Hepatocyte (in vitro differentiated cells): ENCODE measurements around the gene G6PC2.
"Not testable (repeated sequence)": the region's sequence is repeated elsewhere in the genome, so short reads cannot be mapped to it uniquely, and the experiment has no call there.

ENCODE experiments used
- EZH2 ChIP-seq: fragments of 200-600 bp; sonication (generic); IDR thresholded peaks from 2 replicates; pipeline ENCODE4 v1.6.1; 2016; ENCODE audit warnings: antibody characterized with exemption, mild to moderate bottlenecking, borderline replicate concordance
- EZH2phosphoT487 ChIP-seq: fragments of 200-600 bp; sonication (generic); IDR thresholded peaks from one replicate; pipeline ENCODE4 v1.6.1; 2018; ENCODE audit warnings: antibody characterized with exemption, mild to moderate bottlenecking, low read depth, moderate library complexity; ENCODE audit not compliant: unreplicated experiment, severe bottlenecking
- TF ChIP-seq, protein P1 (sequence below): fragments of 200-600 bp; sonication (generic); IDR thresholded peaks from 2 replicates; pipeline ENCODE4 v1.5.1; 2016; ENCODE audit warnings: antibody characterized with exemption, mild to moderate bottlenecking; ENCODE audit not compliant: poor library complexity

DNA sequence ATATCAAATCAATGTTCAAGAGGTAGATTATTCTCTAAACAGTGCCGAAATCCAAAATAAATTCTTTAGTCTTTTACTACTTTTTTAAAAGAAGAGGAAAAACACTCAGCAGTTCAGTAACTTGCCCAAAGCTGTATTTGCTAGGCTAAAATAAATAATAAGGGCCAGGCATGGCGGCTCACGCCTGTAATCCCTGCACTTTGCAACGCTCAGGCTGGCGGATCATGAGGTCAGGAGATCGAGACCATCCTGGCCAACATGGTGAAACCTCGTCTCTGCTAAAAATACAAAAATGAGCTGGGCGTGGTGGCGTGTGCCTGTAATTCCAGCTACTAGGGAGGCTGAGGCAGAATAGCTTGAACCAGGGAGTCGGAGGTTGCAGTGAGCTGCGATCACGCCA, 18.9 kb upstream of the G6PC2 start:
- TF ChIP-seq, protein P1, sequence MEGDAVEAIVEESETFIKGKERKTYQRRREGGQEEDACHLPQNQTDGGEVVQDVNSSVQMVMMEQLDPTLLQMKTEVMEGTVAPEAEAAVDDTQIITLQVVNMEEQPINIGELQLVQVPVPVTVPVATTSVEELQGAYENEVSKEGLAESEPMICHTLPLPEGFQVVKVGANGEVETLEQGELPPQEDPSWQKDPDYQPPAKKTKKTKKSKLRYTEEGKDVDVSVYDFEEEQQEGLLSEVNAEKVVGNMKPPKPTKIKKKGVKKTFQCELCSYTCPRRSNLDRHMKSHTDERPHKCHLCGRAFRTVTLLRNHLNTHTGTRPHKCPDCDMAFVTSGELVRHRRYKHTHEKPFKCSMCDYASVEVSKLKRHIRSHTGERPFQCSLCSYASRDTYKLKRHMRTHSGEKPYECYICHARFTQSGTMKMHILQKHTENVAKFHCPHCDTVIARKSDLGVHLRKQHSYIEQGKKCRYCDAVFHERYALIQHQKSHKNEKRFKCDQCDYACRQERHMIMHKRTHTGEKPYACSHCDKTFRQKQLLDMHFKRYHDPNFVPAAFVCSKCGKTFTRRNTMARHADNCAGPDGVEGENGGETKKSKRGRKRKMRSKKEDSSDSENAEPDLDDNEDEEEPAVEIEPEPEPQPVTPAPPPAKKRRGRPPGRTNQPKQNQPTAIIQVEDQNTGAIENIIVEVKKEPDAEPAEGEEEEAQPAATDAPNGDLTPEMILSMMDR: not testable (repeated sequence)
- TF ChIP-seq EZH2, EZH2phosphoT487: not testable (repeated sequence)
